Stomach (tissue), 4 donors: Measurements from ENCODE around the gene COL9A1.

Experiments used
- CTCF ChIP-seq, 7 experiments: fragments of 450-650 bp in 4 of 7; fragments of 200-600 bp in 3 of 7; sonication (generic) in 3 of 7; IDR thresholded peaks; one replicate each; pipeline ENCODE4 v1.5.1; 2016 to 2019; ENCODE audit warnings: antibody characterized with exemption in 7 of 7, control low read depth in 2 of 7, mild to moderate bottlenecking in 1 of 7
- POLR2A ChIP-seq, 4 donors: fragments of 450-650 bp; IDR thresholded peaks; one replicate each; pipeline ENCODE4 v1.6.1; 2016; ENCODE audit warnings: antibody characterized with exemption in 4 of 4, control low read depth in 2 of 4, mild to moderate bottlenecking in 1 of 4, moderate library complexity in 1 of 4
- POLR2AphosphoS5 ChIP-seq, 3 donors: sonication (generic); formaldehyde crosslinking; IDR thresholded peaks; one replicate each; pipeline ENCODE4 v1.6.1; 2016; ENCODE audit warnings: antibody characterized with exemption in 3 of 3

- TF ChIP-seq CTCF (IDR thresholded peaks at IDR 0.05) (no peak), POLR2A (IDR thresholded peaks at IDR 0.05) (no peak), POLR2AphosphoS5 (IDR thresholded peaks at IDR 0.05) (no peak)
Observed at GRCh38 chr6:70338775-70339174, 35.9 kb upstream of the COL9A1 start.
